ENCODE results near the gene LRRIQ1.

LRRIQ1 gene

DNA sequence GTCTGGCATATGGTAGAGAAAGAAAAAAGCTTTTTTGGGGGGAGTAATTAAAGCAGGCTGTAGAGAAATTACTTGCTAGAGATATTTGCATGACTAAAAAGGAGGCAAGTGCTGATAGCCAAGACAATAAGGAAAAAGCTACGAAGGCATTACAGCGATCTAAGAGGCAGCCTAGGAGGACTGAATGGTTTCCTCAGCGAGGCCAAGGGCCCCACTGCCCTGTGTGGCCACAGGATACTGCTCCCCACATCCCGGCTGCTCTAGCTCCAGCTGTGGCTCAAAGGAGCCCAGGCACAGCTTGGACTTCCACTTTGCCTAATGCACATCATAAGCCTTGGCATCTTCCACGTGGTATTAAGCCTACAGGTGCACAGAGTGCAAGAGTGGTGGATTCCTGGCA is 53.6 kb downstream of the LRRIQ1 start:
- Histone ChIP-seq H4K20me1 (ENCODE audit: insufficient read depth, low read length) (no peaks in the 10 kb centered on the region), H3K27ac (ENCODE audit: low read length) (no peak overlapping the region), H2AFZ (ENCODE audit: low read depth, low read length) (no peak overlapping the region), H3K79me2 (ENCODE audit: low read length) (no peaks in the 10 kb centered on the region), H3K36me3 (replicated peaks; ENCODE audit: low read depth, low read length) (no peaks in the 10 kb centered on the region), H3K27me3 (ENCODE audit: low read depth, low read length) (no peaks in the 10 kb centered on the region), H3K9me3 (ENCODE audit: insufficient read depth, low read length) (no peaks in the 10 kb centered on the region), H3K4me3 (ENCODE audit: low read length) (no peak overlapping the region), H3K4me2 (ENCODE audit: low read length) (no peak overlapping the region), H3K9ac (ENCODE audit: low read length) (no peak overlapping the region), H3K4me1 (ENCODE audit: low read length) (no peaks in the 10 kb centered on the region)
- TF ChIP-seq, protein P1, sequence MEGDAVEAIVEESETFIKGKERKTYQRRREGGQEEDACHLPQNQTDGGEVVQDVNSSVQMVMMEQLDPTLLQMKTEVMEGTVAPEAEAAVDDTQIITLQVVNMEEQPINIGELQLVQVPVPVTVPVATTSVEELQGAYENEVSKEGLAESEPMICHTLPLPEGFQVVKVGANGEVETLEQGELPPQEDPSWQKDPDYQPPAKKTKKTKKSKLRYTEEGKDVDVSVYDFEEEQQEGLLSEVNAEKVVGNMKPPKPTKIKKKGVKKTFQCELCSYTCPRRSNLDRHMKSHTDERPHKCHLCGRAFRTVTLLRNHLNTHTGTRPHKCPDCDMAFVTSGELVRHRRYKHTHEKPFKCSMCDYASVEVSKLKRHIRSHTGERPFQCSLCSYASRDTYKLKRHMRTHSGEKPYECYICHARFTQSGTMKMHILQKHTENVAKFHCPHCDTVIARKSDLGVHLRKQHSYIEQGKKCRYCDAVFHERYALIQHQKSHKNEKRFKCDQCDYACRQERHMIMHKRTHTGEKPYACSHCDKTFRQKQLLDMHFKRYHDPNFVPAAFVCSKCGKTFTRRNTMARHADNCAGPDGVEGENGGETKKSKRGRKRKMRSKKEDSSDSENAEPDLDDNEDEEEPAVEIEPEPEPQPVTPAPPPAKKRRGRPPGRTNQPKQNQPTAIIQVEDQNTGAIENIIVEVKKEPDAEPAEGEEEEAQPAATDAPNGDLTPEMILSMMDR (IDR thresholded peaks at IDR 0.05; ENCODE audit: low read depth, low read length), result no peak
- TF ChIP-seq EZH2phosphoT487 (IDR thresholded peaks at IDR 0.05; ENCODE audit: low read depth), result no peak

DNA sequence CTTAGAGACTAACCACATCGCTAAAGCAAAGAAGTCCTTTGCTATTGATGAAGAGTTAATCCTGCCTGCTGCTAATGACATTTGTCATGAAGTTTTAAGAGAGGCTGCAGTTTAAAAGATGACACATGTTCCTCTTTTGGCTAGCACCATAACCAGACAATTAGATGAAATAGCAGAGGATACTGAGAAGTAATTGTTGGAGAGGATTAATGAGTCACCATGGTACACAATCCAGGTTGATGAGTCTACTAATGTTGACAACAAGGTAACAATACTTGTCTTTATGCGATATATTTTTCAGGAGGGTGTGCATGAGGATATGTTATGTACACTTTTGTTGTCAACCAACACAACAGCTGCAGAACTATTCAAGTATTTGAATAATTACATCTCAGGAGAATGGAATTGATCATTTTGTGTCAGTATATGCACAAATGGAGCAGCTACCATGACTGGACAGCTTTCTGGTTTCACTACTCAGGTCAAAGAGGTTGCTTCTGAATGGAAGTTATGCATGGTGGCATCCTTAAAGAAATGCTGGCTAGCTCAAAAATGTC is 56.7 kb downstream of the LRRIQ1 start:
- TF ChIP-seq EZH2phosphoT487 (IDR thresholded peaks at IDR 0.05; ENCODE audit: low read depth), result no peak
- TF ChIP-seq, protein P1 (IDR thresholded peaks at IDR 0.05; ENCODE audit: low read depth, low read length), result no peak
- H3K27ac ChIP-seq (ENCODE audit: low read length), result no peak overlapping the region
- no peak overlapping the region for H3K9ac ChIP-seq (ENCODE audit: low read length)
- no peaks in the 10 kb centered on the region for H3K9me3 ChIP-seq (ENCODE audit: insufficient read depth, low read length)
- H3K36me3 ChIP-seq (replicated peaks; ENCODE audit: low read depth, low read length), result no peaks in the 10 kb centered on the region
- H3K4me3 ChIP-seq (ENCODE audit: low read length), result no peak overlapping the region
- no peak overlapping the region for H2AFZ ChIP-seq (ENCODE audit: low read depth, low read length)
- H3K4me1 ChIP-seq (ENCODE audit: low read length), result no peaks in the 10 kb centered on the region
- no peaks in the 10 kb centered on the region for H3K79me2 ChIP-seq (ENCODE audit: low read length)
- H4K20me1 ChIP-seq (ENCODE audit: insufficient read depth, low read length), result no peaks in the 10 kb centered on the region
- no peaks in the 10 kb centered on the region for H3K27me3 ChIP-seq (ENCODE audit: low read depth, low read length)
- H3K4me2 ChIP-seq (ENCODE audit: low read length), result no peak overlapping the region

DNA sequence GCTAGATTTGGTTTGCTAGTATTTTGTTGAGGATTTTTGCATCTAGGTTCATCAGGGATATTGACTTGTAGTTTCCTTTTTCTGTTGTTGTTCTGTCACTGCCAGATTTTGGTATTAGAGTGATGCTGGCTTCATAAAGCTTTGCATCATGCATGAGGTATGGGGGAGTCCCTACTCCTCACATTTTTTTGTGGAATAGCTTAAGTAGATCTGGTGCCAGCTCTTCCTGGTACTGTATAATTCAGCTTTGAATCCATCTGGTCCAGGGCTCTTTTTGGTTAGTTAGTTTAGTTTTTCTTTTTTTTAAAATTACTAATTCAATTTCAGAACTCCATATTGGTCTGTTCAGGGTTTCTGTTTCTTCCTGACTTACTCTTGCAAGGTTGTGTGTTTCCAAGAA is 59.4 kb downstream of the LRRIQ1 start:
- Histone ChIP-seq H3K27me3 (ENCODE audit: low read depth, low read length) (no peaks in the 10 kb centered on the region), H3K9me3 (ENCODE audit: insufficient read depth, low read length) (no peaks in the 10 kb centered on the region), H3K79me2 (ENCODE audit: low read length) (no peaks in the 10 kb centered on the region), H3K27ac (ENCODE audit: low read length) (no peak overlapping the region), H3K9ac (ENCODE audit: low read length) (no peak overlapping the region), H3K4me2 (ENCODE audit: low read length) (no peak overlapping the region), H3K4me1 (ENCODE audit: low read length) (no peaks in the 10 kb centered on the region), H3K4me3 (ENCODE audit: low read length) (no peak overlapping the region), H2AFZ (ENCODE audit: low read depth, low read length) (no peak overlapping the region), H4K20me1 (ENCODE audit: insufficient read depth, low read length) (no peaks in the 10 kb centered on the region), H3K36me3 (replicated peaks; ENCODE audit: low read depth, low read length) (no peaks in the 10 kb centered on the region)
- TF ChIP-seq, protein P1 (IDR thresholded peaks at IDR 0.05; ENCODE audit: low read depth, low read length), result no peak
- TF ChIP-seq EZH2phosphoT487 (IDR thresholded peaks at IDR 0.05; ENCODE audit: low read depth), result no peak

DNA sequence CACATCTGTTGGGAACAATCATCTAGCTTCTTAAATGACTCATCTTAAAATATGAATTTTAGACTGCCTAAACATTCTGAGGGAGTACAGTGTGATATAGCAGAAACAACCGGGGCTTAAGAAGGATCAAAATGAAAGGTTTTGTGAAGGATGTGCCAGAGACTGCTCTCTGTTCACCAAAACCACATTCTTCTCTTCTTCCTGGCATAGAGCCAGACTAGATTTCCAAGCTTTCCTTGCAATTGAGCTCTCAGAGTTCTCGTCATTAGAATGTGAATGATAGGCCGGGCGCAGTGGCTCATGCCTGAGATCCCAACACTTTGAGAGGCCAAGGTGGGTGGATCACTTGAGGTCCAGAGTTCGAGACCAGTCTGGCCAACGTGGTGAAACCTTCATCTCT is 94.5 kb downstream of the LRRIQ1 start:
- no peak overlapping the region for H2AFZ ChIP-seq (ENCODE audit: low read depth, low read length)
- no peaks in the 10 kb centered on the region for H3K36me3 ChIP-seq (replicated peaks; ENCODE audit: low read depth, low read length)
- no peak overlapping the region for H3K27ac ChIP-seq (ENCODE audit: low read length)
- no peak overlapping the region for H3K4me3 ChIP-seq (ENCODE audit: low read length)
- no peak overlapping the region for H3K4me2 ChIP-seq (ENCODE audit: low read length)
- H4K20me1 ChIP-seq (ENCODE audit: insufficient read depth, low read length), result no peaks in the 10 kb centered on the region
- no peaks in the 10 kb centered on the region for H3K79me2 ChIP-seq (ENCODE audit: low read length)
- no peak overlapping the region for H3K9ac ChIP-seq (ENCODE audit: low read length)
- TF ChIP-seq EZH2phosphoT487 (IDR thresholded peaks at IDR 0.05; ENCODE audit: low read depth), result no peak
- TF ChIP-seq, protein P1 (IDR thresholded peaks at IDR 0.05; ENCODE audit: low read depth, low read length), result no peak
- no peaks in the 10 kb centered on the region for H3K4me1 ChIP-seq (ENCODE audit: low read length)
- no peaks in the 10 kb centered on the region for H3K27me3 ChIP-seq (ENCODE audit: low read depth, low read length)
- H3K9me3 ChIP-seq (ENCODE audit: insufficient read depth, low read length), result no peaks in the 10 kb centered on the region
